HEK293 (cell line): ENCODE measurements around the gene BRWD1.

Experiments used
- CTCF ChIA-PET: fragments of 350-600 bp; formaldehyde crosslinking; extraction: SDS; loops from one replicate; lab custom pipeline; 2021; ENCODE audit warnings: antibody characterized with exemption; lab: Yijun Ruan, JAX
- POLR2A ChIA-PET: fragments of 300-600 bp; formaldehyde crosslinking; extraction: SDS; loops from one replicate; lab custom pipeline; 2020; ENCODE audit warnings: antibody characterized with exemption, inconsistent platforms; lab: Yijun Ruan, JAX
- H3K27ac ChIP-seq: fragments of 200-500 bp; sonication (Bioruptor generic); 2 replicates; pipeline ENCODE4 v1.5.1; 2014; ENCODE audit warnings: low read depth, low read length, control low read depth, inconsistent platforms; ENCODE audit errors: extremely low read depth
- H3K36me3 ChIP-seq, 2 experiments: fragments of 200-500 bp in 1 of 2; sonication (Bioruptor generic) in 1 of 2; 1 replicate in 1 of 2; 2 replicates in 1 of 2; pipeline ENCODE4 v1.5.1; 2014 to 2017; ENCODE audit warnings: inconsistent platforms in 2 of 2, low read length in 2 of 2; ENCODE audit not compliant: control insufficient read depth in 2 of 2, insufficient read depth in 1 of 2
- H3K4me1 ChIP-seq: fragments of 200-500 bp; sonication (Bioruptor generic); 2 replicates; pipeline ENCODE4 v1.5.1; 2014; ENCODE audit warnings: mild to moderate bottlenecking, low read length, inconsistent platforms; ENCODE audit not compliant: control insufficient read depth, insufficient read depth
- H3K4me3 ChIP-seq: 2 replicates; pipeline ENCODE4 v1.5.1; 2011; ENCODE audit warnings: low read depth, mild to moderate bottlenecking, control low read depth, low read length, moderate library complexity
- H3K9me3 ChIP-seq: fragments of 200-500 bp; sonication (Bioruptor generic); 2 replicates; pipeline ENCODE4 v1.5.1; 2014; ENCODE audit warnings: low read depth, low read length, inconsistent platforms; ENCODE audit not compliant: control insufficient read depth, insufficient read depth
- KLF10 ChIP-seq: fragments of 450-650 bp; IDR thresholded peaks from 2 replicates; pipeline ENCODE4 v1.5.1; 2018; ENCODE audit warnings: missing biosample characterization, mild to moderate bottlenecking, missing genetic modification characterization
- PATZ1 ChIP-seq: fragments of 450-650 bp; formaldehyde crosslinking; IDR thresholded peaks from 2 replicates; pipeline ENCODE4 v1.5.1; 2016; ENCODE audit warnings: missing biosample characterization, missing genetic modification characterization
- PRDM1 ChIP-seq: fragments of 450-650 bp; formaldehyde crosslinking; IDR thresholded peaks from 2 replicates; pipeline ENCODE4; 2016; ENCODE audit warnings: missing biosample characterization, missing genetic modification characterization
- SCRT2 ChIP-seq: fragments of 450-650 bp; formaldehyde crosslinking; IDR thresholded peaks from 2 replicates; pipeline ENCODE4 v1.5.1; 2016; ENCODE audit warnings: missing biosample characterization, missing genetic modification characterization
- ZBTB8A ChIP-seq: fragments of 450-650 bp; formaldehyde crosslinking; IDR thresholded peaks from 2 replicates; pipeline ENCODE4 v1.5.1; 2016; ENCODE audit warnings: missing biosample characterization, missing genetic modification characterization
- ZNF146 ChIP-seq: fragments of 450-650 bp; formaldehyde crosslinking; IDR thresholded peaks from 2 replicates; pipeline ENCODE4 v1.5.1; 2016; ENCODE audit warnings: missing biosample characterization, missing genetic modification characterization
- ZNF214 ChIP-seq: fragments of 450-650 bp; formaldehyde crosslinking; IDR thresholded peaks from 2 replicates; pipeline ENCODE4 v1.5.1; 2017; ENCODE audit warnings: missing biosample characterization, mild to moderate bottlenecking, missing genetic modification characterization, borderline replicate concordance
- ZNF248 ChIP-seq: fragments of 450-650 bp; formaldehyde crosslinking; IDR thresholded peaks from 2 replicates; pipeline ENCODE4 v1.5.1; 2017; ENCODE audit warnings: missing biosample characterization, missing genetic modification characterization
- ZNF341 ChIP-seq: fragments of 450-650 bp; formaldehyde crosslinking; IDR thresholded peaks from 2 replicates; pipeline ENCODE4; 2016; ENCODE audit warnings: low read depth, missing biosample characterization, missing genetic modification characterization
- ZNF350 ChIP-seq: fragments of 450-650 bp; formaldehyde crosslinking; IDR thresholded peaks from 2 replicates; pipeline ENCODE4 v1.5.0; 2017; ENCODE audit warnings: missing biosample characterization, mild to moderate bottlenecking, missing genetic modification characterization
- ZNF518A ChIP-seq: fragments of 450-650 bp; formaldehyde crosslinking; conservative IDR thresholded peaks from 2 replicates; pipeline ENCODE4 v1.5.1; 2016; ENCODE audit warnings: low read depth, missing biosample characterization, missing genetic modification characterization
- ZNF521 ChIP-seq: fragments of 450-650 bp; formaldehyde crosslinking; IDR thresholded peaks from 2 replicates; pipeline ENCODE4 v1.5.1; 2017; ENCODE audit warnings: missing biosample characterization, mild to moderate bottlenecking, missing genetic modification characterization
- ZNF558 ChIP-seq: fragments of 450-650 bp; formaldehyde crosslinking; IDR thresholded peaks from 2 replicates; pipeline ENCODE4 v1.5.1; 2016; ENCODE audit warnings: missing biosample characterization, missing genetic modification characterization
- ZNF571 ChIP-seq: fragments of 450-650 bp; formaldehyde crosslinking; IDR thresholded peaks from 2 replicates; pipeline ENCODE4 v1.5.0; 2017; ENCODE audit warnings: missing biosample characterization, missing genetic modification characterization
- ZNF600 ChIP-seq: fragments of 450-650 bp; formaldehyde crosslinking; IDR thresholded peaks from 2 replicates; pipeline ENCODE4 v1.5.1; 2016; ENCODE audit warnings: missing biosample characterization, missing genetic modification characterization
- ZNF623 ChIP-seq: fragments of 450-650 bp; formaldehyde crosslinking; IDR thresholded peaks from 2 replicates; pipeline ENCODE4 v1.5.1; 2016; ENCODE audit warnings: missing biosample characterization, missing genetic modification characterization
- ZNF843 ChIP-seq: fragments of 450-650 bp; formaldehyde crosslinking; IDR thresholded peaks from 2 replicates; pipeline ENCODE4 v1.5.1; 2016; ENCODE audit warnings: missing biosample characterization, missing genetic modification characterization

BRWD1 gene

GRCh38 chr21:39321424-39321823, 8.0 kb upstream of the BRWD1 start:
- CTCF ChIA-PET, result no interaction called here
- Histone ChIP-seq H3K4me1 (no peaks in the 10 kb centered on the region; the same call in 1 of the 2 replicates), H3K4me3 (no peak overlapping the region), H3K36me3 (no peaks in the 10 kb centered on the region), H3K9me3 (no peaks in the 10 kb centered on the region), H3K27ac (no peak overlapping the region)
- TF ChIP-seq PATZ1 (tag by site-specific recombination), result no peak
- TF ChIP-seq ZNF623 (tag by site-specific recombination), result peak; percentile 83
- POLR2A ChIA-PET, result no interaction called here

GRCh38 chr21:39319814-39320332, 6.4 kb upstream of the BRWD1 start:
- no peak overlapping the region for H3K27ac ChIP-seq
- CTCF ChIA-PET, result interaction anchor here (0.9 kb wide), 1 partner anchor 123 kb away, joined by 5 read pairs; no protein-coding TSS in a partner anchor

GRCh38 chr21:39319251-39319756, 5.9 kb upstream of the BRWD1 start:
- H3K36me3 ChIP-seq, result no peaks in the 10 kb centered on the region
- TF ChIP-seq ZNF350 (tag by site-specific recombination) (no peak), ZBTB8A (tag by site-specific recombination) (no peak), ZNF146 (tag by site-specific recombination) (no peak), SCRT2 (tag by site-specific recombination) (no peak), ZNF558 (no peak), PRDM1 (tag by site-specific recombination) (no peak), ZNF248 (tag by site-specific recombination) (no peak), ZNF214 (tag by site-specific recombination) (no peak), ZNF600 (tag by site-specific recombination) (no peak), ZNF843 (tag by site-specific recombination) (no peak), ZNF571 (tag by site-specific recombination) (no peak), ZNF518A (tag by site-specific recombination) (no peak), ZNF521 (no peak)

More at GRCh38 chr21:39319814-39320332, 6.4 kb upstream of the BRWD1 start:
- TF ChIP-seq KLF10 (no peak), ZNF341 (peak; percentile 62)
- no peak overlapping the region for H3K4me3 ChIP-seq
- H3K36me3 ChIP-seq, result no peaks in the 10 kb centered on the region
- H3K4me1 ChIP-seq, result no peaks in the 10 kb centered on the region; the same call in 1 of the 2 replicates
- POLR2A ChIA-PET, result interaction anchor here (1.2 kb wide), 1 partner anchor 26 kb away, joined by 3 read pairs; no protein-coding TSS in a partner anchor
- H3K9me3 ChIP-seq, result no peaks in the 10 kb centered on the region

More at GRCh38 chr21:39319251-39319756, 5.9 kb upstream of the BRWD1 start:
- POLR2A ChIA-PET, result interaction anchor here (1.2 kb wide), 1 partner anchor 26 kb away, joined by 3 read pairs; no protein-coding TSS in a partner anchor
- no peak overlapping the region for H3K4me3 ChIP-seq
- no peaks in the 10 kb centered on the region for H3K9me3 ChIP-seq
- H3K27ac ChIP-seq, result no peak overlapping the region
- CTCF ChIA-PET, result interaction anchor here (0.7 to 0.9 kb wide), 2 partner anchors 124 to 142 kb away, joined by 3 to 5 read pairs; no protein-coding TSS in a partner anchor
- no peaks in the 10 kb centered on the region; the same call in 1 of the 2 replicates for H3K4me1 ChIP-seq
